GM12891 (cell line): Measurements from ENCODE around the gene FOXN3.

Source experiments
- PAX5 ChIP-seq: IDR thresholded peaks from 2 replicates; pipeline ENCODE4 v1.6.1; 2011; ENCODE audit warnings: low read length, moderate library complexity, mild to moderate bottlenecking; ENCODE audit not compliant: insufficient read depth, severe bottlenecking
- POLR2A ChIP-seq: IDR thresholded peaks from 2 replicates; pipeline ENCODE4 v1.6.1; 2011; ENCODE audit warnings: low read depth, low read length, control low read depth
- POLR2AphosphoS5 ChIP-seq: IDR thresholded peaks from 2 replicates; pipeline ENCODE4 v1.6.1; 2011; ENCODE audit warnings: low read depth, low read length, control low read depth
- TAF1 ChIP-seq: IDR thresholded peaks from 2 replicates; pipeline ENCODE4 v1.6.1; 2011; ENCODE audit warnings: low read depth, low read length, control low read depth

GRCh38 chr14:89303456-89304435 is 113.3 kb downstream of the FOXN3 start:
- TF ChIP-seq POLR2AphosphoS5 = no peak
- no peak for TF ChIP-seq TAF1
- peak; percentile 63 for TF ChIP-seq POLR2A
- no peak for TF ChIP-seq PAX5
